K562 (cell line): ENCODE measurements around the gene TMEM123. TPM values are rescaled to one million over a fixed set of nuclear protein-coding genes. Genes with fewer than 3 reads are reported as not detected.
A peak's percentile ranks its signal among the peaks of the same experiment; 100 is the strongest.

Source experiments
- EGR1 ChIP-seq: fragments of 450-650 bp; conservative IDR thresholded peaks from 2 replicates; pipeline ENCODE4 v1.6.1; 2017; ENCODE audit warnings: mild to moderate bottlenecking
- ELF1 ChIP-seq: fragments of 200-800 bp; sonication (Bioruptor generic); IDR thresholded peaks from 2 replicates; pipeline ENCODE4 v1.6.1; 2016; ENCODE audit warnings: missing genetic modification characterization, missing compliant biosample characterization
- HDAC1 ChIP-seq, 2 experiments: fragments of 450-650 bp; IDR thresholded peaks; 2 replicates each; pipeline ENCODE4 v1.6.1; 2016 to 2017; ENCODE audit warnings: inconsistent platforms in 1 of 2, mild to moderate bottlenecking in 1 of 2, moderate library complexity in 1 of 2
- MEF2A ChIP-seq: IDR thresholded peaks from 2 replicates; pipeline ENCODE4 v1.6.1; 2011; ENCODE audit warnings: low read depth, mild to moderate bottlenecking, low read length, moderate library complexity; ENCODE audit not compliant: control insufficient read depth
- MLLT1 ChIP-seq, 2 experiments: fragments of 450-650 bp; IDR thresholded peaks; 2 replicates each; pipeline ENCODE4 v1.6.1; 2016
- NCOA2 ChIP-seq, 2 experiments: fragments of 450-650 bp; IDR thresholded peaks; 2 replicates each; pipeline ENCODE4 v1.6.1; 2018; ENCODE audit warnings: mild to moderate bottlenecking in 2 of 2, moderate library complexity in 1 of 2; ENCODE audit not compliant: partially characterized antibody in 2 of 2
- PRPF4 ChIP-seq: fragments of 200-400 bp; formaldehyde crosslinking; IDR thresholded peaks from one replicate; pipeline ENCODE4 v1.6.1; 2017; ENCODE audit warnings: low read length, low read depth, mild to moderate bottlenecking; ENCODE audit not compliant: insufficient read depth, poor library complexity, severe bottlenecking
- PYGO2 ChIP-seq: fragments of 450-650 bp; IDR thresholded peaks from 2 replicates; pipeline ENCODE4 v1.6.1; 2016; ENCODE audit warnings: mild to moderate bottlenecking, missing genetic modification characterization, moderate library complexity, missing compliant biosample characterization
- RBM39 ChIP-seq: fragments of 200-400 bp; formaldehyde crosslinking; optimal IDR thresholded peaks from 2 replicates; pipeline ENCODE3; 2018; ENCODE audit warnings: low read depth, low read length
- SMAD2 ChIP-seq: fragments of 150-350 bp; IDR thresholded peaks from 2 replicates; pipeline ENCODE4 v1.6.1; 2014; ENCODE audit warnings: low read depth, mild to moderate bottlenecking, low read length
- XRCC3 ChIP-seq: fragments of 450-650 bp; IDR thresholded peaks from 2 replicates; pipeline ENCODE4 v1.6.1; 2017; ENCODE audit warnings: mild to moderate bottlenecking, moderate library complexity
- ZNF766 ChIP-seq: fragments of 200-800 bp; sonication (Bioruptor generic); conservative IDR thresholded peaks from 2 replicates; pipeline ENCODE4 v1.6.1; 2016; ENCODE audit warnings: missing genetic modification characterization, missing compliant biosample characterization
- polyA plus RNA-seq, 8 experiments: library from polyadenylated mRNA; depleted of rRNA in 4 of 8; stranded (reverse) in 5 of 8; unstranded in 3 of 8; fragments of >200 nt; fragmentation: Nextera tagmentation in 2 of 8; fragmentation: Illumina TruSeq in 1 of 8; extraction: Ambion mirVana in 2 of 8; extraction: Trizol in 1 of 8; gene quantifications; 2 replicates each; pipeline versions ENCODE4 v1.2.1 to v1.2.3, GENCODE V29; 2011 to 2014; ENCODE audit warnings: inconsistent platforms in 1 of 8, missing spikeins in 1 of 8
- total RNA-seq, 7 experiments: library from RNA; depleted of rRNA in 6 of 7; stranded (reverse); fragments of >200 nt in 6 of 7; fragmentation: Illumina TruSeq in 2 of 7; extraction: Trizol in 2 of 7; gene quantifications; 2 replicates each; pipeline versions ENCODE4 v1.2.1 to v1.2.3, GENCODE V29; 2011 to 2021; ENCODE audit warnings: low replicate concordance in 1 of 7
- TF ChIP-seq, protein P1 (sequence below): fragments of 250-450 bp; sonication (Bioruptor Pico); IDR thresholded peaks from 2 replicates; pipeline ENCODE4 v1.5.0; 2021
- TF ChIP-seq, protein P2 (sequence below): fragments of 450-650 bp; IDR thresholded peaks from 2 replicates; pipeline ENCODE4 v1.6.1; 2016; ENCODE audit warnings: missing biosample characterization, missing genetic modification characterization
- TF ChIP-seq, protein P3 (sequence below): IDR thresholded peaks from 2 replicates; pipeline ENCODE4 v1.6.1; 2011; ENCODE audit not compliant: insufficient read length; ENCODE audit errors: extremely low read depth
- TF ChIP-seq, protein P4 (sequence below): sonication (generic); formaldehyde crosslinking; IDR thresholded peaks from 2 replicates; pipeline ENCODE4 v1.8.0; 2022; ENCODE audit warnings: mild to moderate bottlenecking, missing genetic modification reagents
- TF ChIP-seq, protein P5 (sequence below): sonication (generic); formaldehyde crosslinking; IDR thresholded peaks from 2 replicates; pipeline ENCODE4 v1.8.0; 2023; ENCODE audit warnings: mild to moderate bottlenecking, missing genetic modification reagents

The TMEM123 gene
- total and polyA plus RNA-seq, 9 of the 15 experiments (the other 6 are each of a cell fraction or from before 2014, with no cell fraction given): 19.8 to 344 (median 82.4) TPM

- TF ChIP-seq, protein P1, sequence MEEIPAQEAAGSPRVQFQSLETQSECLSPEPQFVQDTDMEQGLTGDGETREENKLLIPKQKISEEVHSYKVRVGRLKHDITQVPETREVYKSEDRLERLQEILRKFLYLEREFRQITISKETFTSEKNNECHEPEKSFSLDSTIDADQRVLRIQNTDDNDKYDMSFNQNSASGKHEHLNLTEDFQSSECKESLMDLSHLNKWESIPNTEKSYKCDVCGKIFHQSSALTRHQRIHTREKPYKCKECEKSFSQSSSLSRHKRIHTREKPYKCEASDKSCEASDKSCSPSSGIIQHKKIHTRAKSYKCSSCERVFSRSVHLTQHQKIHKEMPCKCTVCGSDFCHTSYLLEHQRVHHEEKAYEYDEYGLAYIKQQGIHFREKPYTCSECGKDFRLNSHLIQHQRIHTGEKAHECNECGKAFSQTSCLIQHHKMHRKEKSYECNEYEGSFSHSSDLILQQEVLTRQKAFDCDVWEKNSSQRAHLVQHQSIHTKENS: no peak
- TF ChIP-seq, protein P2, sequence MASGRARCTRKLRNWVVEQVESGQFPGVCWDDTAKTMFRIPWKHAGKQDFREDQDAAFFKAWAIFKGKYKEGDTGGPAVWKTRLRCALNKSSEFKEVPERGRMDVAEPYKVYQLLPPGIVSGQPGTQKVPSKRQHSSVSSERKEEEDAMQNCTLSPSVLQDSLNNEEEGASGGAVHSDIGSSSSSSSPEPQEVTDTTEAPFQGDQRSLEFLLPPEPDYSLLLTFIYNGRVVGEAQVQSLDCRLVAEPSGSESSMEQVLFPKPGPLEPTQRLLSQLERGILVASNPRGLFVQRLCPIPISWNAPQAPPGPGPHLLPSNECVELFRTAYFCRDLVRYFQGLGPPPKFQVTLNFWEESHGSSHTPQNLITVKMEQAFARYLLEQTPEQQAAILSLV (tag): no peak
- no peak for TF ChIP-seq XRCC3
- 0 out of 4 replicates have a peak, but pooled peaks of 1 of the 2 experiments have one; percentile 16 for TF ChIP-seq HDAC1 (IDR thresholded peaks at IDR 0.05)
- TF ChIP-seq EGR1: peak; percentile 51
- TF ChIP-seq, protein P3, sequence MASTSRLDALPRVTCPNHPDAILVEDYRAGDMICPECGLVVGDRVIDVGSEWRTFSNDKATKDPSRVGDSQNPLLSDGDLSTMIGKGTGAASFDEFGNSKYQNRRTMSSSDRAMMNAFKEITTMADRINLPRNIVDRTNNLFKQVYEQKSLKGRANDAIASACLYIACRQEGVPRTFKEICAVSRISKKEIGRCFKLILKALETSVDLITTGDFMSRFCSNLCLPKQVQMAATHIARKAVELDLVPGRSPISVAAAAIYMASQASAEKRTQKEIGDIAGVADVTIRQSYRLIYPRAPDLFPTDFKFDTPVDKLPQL: no peak
- peak in 1 of 2 experiments; percentile 70; a peak in 2 of 4 replicates for TF ChIP-seq MLLT1 (IDR thresholded peaks at IDR 0.05)
- no peak for TF ChIP-seq ZNF766 (CRISPR knock-in tag)
- TF ChIP-seq ELF1 (tag): peak; percentile 53; the same call in 1 of the 2 replicates
- no peak for TF ChIP-seq SMAD2
- no peak for TF ChIP-seq PRPF4
- TF ChIP-seq PYGO2 (tag): no peak
- TF ChIP-seq, protein P4, sequence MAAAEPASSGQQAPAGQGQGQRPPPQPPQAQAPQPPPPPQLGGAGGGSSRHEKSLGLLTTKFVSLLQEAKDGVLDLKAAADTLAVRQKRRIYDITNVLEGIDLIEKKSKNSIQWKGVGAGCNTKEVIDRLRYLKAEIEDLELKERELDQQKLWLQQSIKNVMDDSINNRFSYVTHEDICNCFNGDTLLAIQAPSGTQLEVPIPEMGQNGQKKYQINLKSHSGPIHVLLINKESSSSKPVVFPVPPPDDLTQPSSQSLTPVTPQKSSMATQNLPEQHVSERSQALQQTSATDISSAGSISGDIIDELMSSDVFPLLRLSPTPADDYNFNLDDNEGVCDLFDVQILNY: no peak
- TF ChIP-seq NCOA2 (IDR thresholded peaks at IDR 0.05; ENCODE audit: partially characterized antibody in 2 of 2): no peak
- no peak for TF ChIP-seq MEF2A
- TF ChIP-seq, protein P5, sequence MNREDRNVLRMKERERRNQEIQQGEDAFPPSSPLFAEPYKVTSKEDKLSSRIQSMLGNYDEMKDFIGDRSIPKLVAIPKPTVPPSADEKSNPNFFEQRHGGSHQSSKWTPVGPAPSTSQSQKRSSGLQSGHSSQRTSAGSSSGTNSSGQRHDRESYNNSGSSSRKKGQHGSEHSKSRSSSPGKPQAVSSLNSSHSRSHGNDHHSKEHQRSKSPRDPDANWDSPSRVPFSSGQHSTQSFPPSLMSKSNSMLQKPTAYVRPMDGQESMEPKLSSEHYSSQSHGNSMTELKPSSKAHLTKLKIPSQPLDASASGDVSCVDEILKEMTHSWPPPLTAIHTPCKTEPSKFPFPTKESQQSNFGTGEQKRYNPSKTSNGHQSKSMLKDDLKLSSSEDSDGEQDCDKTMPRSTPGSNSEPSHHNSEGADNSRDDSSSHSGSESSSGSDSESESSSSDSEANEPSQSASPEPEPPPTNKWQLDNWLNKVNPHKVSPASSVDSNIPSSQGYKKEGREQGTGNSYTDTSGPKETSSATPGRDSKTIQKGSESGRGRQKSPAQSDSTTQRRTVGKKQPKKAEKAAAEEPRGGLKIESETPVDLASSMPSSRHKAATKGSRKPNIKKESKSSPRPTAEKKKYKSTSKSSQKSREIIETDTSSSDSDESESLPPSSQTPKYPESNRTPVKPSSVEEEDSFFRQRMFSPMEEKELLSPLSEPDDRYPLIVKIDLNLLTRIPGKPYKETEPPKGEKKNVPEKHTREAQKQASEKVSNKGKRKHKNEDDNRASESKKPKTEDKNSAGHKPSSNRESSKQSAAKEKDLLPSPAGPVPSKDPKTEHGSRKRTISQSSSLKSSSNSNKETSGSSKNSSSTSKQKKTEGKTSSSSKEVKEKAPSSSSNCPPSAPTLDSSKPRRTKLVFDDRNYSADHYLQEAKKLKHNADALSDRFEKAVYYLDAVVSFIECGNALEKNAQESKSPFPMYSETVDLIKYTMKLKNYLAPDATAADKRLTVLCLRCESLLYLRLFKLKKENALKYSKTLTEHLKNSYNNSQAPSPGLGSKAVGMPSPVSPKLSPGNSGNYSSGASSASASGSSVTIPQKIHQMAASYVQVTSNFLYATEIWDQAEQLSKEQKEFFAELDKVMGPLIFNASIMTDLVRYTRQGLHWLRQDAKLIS (CRISPR knock-in tag): 0 out of 2 replicates have a peak, but pooled peaks have one; percentile 44
- no peak for TF ChIP-seq RBM39
Measured at GRCh38 chr11:102347462-102348370, 104.8 kb downstream of the TMEM123 start (continued).
